AG09309 (cell line): ENCODE measurements around the gene CXCL12.

Source experiments
- DNase-seq: peaks from one replicate; pipeline ENCODE4 v3.0.0-alpha.2; 2010; ENCODE audit warnings: low read depth
- H3K4me3 ChIP-seq: 2 replicates; pipeline ENCODE4 v1.5.1; 2011; ENCODE audit warnings: mild to moderate bottlenecking, low read depth, low read length, moderate library complexity; ENCODE audit not compliant: control insufficient read depth
- TF ChIP-seq, protein P1 (sequence below): IDR thresholded peaks from 2 replicates; pipeline ENCODE4 v1.5.1; 2011; ENCODE audit warnings: mild to moderate bottlenecking, low read depth, low read length, inconsistent platforms; ENCODE audit not compliant: insufficient read depth, control insufficient read depth; ENCODE audit errors: missing control alignments

CXCL12 gene

DNA sequence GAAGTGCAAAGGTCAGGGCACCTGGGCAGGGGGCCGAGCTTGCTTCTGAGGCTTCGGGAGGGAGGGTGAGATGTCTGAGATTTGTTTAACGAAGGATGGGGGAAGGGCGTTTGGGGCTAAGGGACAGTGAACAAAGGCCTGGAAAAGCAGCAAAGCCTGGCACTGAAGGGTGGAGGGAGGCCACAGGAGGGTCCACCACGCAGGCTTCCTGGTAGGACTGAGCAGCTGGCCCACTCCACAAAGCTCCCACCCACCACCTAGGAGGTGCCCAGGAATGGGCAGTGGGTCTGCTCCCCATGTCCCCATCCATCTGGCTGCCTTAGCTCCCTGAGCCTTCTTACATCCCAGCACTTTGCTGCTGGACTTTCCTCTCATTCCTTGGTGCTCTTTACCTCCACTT lies 39.4 kb upstream of the CXCL12 start:
- DNase-seq, result no peak
- TF ChIP-seq, protein P1, sequence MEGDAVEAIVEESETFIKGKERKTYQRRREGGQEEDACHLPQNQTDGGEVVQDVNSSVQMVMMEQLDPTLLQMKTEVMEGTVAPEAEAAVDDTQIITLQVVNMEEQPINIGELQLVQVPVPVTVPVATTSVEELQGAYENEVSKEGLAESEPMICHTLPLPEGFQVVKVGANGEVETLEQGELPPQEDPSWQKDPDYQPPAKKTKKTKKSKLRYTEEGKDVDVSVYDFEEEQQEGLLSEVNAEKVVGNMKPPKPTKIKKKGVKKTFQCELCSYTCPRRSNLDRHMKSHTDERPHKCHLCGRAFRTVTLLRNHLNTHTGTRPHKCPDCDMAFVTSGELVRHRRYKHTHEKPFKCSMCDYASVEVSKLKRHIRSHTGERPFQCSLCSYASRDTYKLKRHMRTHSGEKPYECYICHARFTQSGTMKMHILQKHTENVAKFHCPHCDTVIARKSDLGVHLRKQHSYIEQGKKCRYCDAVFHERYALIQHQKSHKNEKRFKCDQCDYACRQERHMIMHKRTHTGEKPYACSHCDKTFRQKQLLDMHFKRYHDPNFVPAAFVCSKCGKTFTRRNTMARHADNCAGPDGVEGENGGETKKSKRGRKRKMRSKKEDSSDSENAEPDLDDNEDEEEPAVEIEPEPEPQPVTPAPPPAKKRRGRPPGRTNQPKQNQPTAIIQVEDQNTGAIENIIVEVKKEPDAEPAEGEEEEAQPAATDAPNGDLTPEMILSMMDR, result no peak
- no peak overlapping the region for H3K4me3 ChIP-seq

GRCh38 chr10:44422570-44423101 lies 37.7 kb upstream of the CXCL12 start:
- TF ChIP-seq, protein P1, result no peak
- DNase-seq, result no peak
- H3K4me3 ChIP-seq, result no peak overlapping the region

- no peak for DNase-seq
- no peak overlapping the region for H3K4me3 ChIP-seq
- TF ChIP-seq, protein P1, result no peak
Measured at GRCh38 chr10:44422153-44422552, 37.3 kb upstream of the CXCL12 start.

DNA sequence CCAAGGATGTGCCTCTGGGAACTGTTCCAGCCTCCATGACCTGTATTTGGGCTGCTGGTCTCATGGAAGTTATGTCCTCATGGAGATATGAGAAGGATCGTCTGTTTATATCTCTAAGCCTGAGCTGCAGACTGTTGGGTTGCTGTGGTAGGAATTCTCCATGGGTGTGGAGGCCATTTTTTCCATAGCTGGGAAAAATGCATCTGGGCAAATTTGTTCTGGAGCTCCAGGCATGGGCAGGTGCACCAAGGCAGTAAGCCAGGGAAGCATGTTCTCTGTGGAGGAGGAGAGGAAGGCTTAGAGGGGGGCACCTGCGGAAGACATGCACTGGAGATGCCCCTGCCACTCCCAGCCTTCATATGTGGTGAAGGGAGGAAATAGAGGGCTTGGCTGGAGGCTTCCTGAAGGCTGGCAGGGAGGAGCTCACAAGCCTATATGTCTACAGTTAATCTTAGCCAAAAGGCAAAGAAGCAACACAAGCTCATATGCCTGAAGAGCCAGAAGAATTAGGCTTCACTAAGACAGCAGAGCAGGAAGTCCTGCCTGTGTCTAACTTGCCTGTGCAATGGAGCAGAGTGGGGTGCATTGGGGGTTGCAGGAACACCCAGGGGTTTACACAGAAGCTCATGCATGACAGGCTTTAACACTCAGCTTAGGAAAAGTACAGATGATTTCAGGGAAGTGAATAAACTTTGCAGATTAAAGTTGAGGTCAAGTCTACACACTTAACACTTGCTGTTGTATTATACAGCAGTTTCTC lies 35.1 kb upstream of the CXCL12 start:
- TF ChIP-seq, protein P1, result no peak
- no peak overlapping the region for H3K4me3 ChIP-seq
- no peak for DNase-seq

- no peak for DNase-seq
- TF ChIP-seq, protein P1, result no peak
- no peak overlapping the region for H3K4me3 ChIP-seq
Measured at GRCh38 chr10:44418637-44419036, 33.7 kb upstream of the CXCL12 start.

- H3K4me3 ChIP-seq, result no peak overlapping the region
- TF ChIP-seq, protein P1, result no peak
- no peak for DNase-seq
Measured at GRCh38 chr10:44417761-44418160, 32.9 kb upstream of the CXCL12 start.

DNA sequence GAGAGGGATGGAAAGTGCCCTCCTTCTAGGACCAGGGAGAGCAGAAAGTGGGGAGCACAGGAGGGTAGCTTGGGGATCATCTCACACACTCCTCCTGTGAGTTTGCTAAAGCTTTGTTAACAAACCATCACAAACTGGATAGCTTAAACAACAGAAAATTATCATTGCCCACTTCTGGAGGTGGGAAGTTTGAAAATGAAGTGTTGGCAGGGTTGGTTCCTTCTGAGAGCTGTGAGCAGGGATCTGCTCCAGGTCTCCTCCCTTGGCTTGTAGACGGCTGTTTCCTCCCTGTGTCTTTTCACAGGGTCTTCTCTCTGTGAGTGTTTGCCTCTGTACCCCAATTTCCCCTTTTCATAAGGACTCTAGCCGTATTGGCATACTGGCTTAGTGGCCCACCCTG lies 32.0 kb upstream of the CXCL12 start:
- DNase-seq, result no peak

More for the DNA sequence above, 32.0 kb upstream of the CXCL12 start:
- H3K4me3 ChIP-seq, result no peak overlapping the region
- TF ChIP-seq, protein P1, result no peak
